GM19035 (cell line): ENCODE measurements around the gene PRDM5.
"Not testable (repeated sequence)": the region's sequence is repeated elsewhere in the genome, so short reads cannot be mapped to it uniquely, and the experiment has no call there.

ENCODE experiments used
- ATAC-seq: cut with Tn5 transposase; IDR thresholded peaks from one replicate; pipeline ENCODE4 v1.9.1; 2021; ENCODE audit not compliant: unreplicated experiment

PRDM5 gene

GRCh38 chr4:120664851-120665250, 257.7 kb downstream of the PRDM5 start:
- no peak for ATAC-seq

DNA sequence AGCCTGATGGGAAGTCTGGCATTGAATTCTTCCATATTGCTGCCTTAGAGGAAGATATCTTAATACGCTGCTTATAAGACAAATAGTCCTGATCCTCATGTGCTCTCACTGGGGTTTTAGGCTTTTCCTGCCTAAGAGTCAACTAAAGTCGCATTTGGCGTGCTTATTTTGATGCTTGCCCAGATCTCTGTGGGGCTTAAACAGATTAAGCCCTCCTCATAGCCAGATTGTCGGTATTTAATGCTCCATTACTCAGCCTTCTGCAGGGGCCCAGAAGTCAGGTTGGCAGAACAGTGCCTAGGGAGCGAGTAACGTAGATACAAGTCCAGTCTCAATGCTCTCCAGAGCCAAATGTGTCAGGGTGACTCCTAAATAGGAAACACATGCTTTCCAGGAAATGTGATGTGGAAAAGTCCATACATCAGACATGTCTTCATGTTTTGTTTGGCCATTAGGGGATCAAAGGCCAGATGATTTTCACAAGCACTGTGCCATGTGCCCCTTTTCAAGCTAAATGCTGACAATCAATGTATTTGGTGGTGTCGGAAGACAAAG, 262.8 kb downstream of the PRDM5 start:
- ATAC-seq: no peak

- no peak for ATAC-seq
Observed at GRCh38 chr4:120658772-120659171, 263.8 kb downstream of the PRDM5 start.

DNA sequence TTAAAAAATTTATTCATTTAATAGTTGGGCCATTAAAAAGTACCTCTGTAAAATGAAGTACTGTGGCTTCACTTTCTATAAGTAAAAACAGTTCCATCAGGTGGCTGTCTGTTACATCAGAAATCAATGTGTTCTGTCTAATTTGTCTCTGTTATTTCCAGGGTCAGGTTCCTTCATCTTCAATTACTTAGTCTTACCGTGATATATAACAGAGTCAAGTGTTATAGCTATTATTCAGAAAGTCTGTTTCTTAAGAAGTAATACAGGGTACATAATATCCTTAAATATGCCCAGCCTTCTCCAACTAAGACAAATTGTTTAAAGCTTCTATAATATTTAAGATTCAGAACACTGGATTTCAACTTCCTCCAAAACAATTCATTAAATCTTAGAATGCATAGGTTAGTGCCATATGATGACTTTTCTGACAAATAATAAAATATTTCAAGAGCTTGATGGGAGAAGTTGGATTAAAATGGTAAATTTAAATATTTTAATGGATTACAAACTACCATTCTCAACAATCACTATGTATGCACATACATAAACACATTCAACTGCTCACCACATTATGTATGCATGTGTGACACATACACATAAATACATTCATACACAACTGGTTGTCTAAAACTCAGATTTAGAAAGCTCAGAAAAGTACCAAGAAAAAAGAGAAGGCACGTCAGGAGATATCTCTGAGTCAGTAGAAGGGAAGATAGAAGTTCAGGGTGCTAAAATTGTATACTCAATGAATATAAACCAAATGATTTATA, 268.5 kb downstream of the PRDM5 start:
- ATAC-seq: no peak

DNA sequence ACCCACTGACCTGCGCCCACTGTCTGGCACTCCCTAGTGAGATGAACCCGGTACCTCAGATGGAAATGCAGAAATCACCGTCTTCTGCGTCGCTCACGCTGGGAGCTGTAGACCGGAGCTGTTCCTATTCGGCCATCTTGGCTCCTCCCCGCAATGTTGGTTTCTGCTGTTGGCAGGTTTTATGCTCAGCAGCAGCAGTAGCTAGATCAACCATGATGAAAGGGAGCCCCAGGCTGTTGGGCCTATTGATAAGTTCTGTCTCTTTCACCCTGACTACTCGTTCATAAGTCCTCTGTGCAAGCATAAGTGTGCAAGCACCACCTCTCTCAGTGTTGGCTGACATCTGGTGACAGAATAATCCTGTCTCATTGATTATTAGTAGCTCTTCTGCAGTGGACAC, 274.2 kb downstream of the PRDM5 start:
- not testable (repeated sequence) for ATAC-seq
